ENCODE data around the gene TMEM239. TPM values are rescaled to one million over a fixed set of nuclear protein-coding genes. Genes with fewer than 3 reads are reported as not detected.
"Not testable (repeated sequence)": the region's sequence is repeated elsewhere in the genome, so short reads cannot be mapped to it uniquely, and the experiment has no call there.

TMEM239 gene
- total RNA-seq, 1 donor from 2014 or later: not detected

- Mint-ChIP-seq H3K36me3 (ENCODE audit: low read depth) (no peaks in the 10 kb centered on the region), H3K27me3 (ENCODE audit: low read depth) (peaks cover 29% of the 10 kb centered on the region), H3K4me1 (peaks cover 4% of the 10 kb centered on the region), H3K27ac (ENCODE audit: unreplicated experiment) (no peak overlapping the region), H3K9me3 (no peaks in the 10 kb centered on the region), H3K4me3 (no peak overlapping the region)
- no peak for DNase-seq (ENCODE audit: low read depth, low spot score)
- TF ChIP-seq, protein P1, sequence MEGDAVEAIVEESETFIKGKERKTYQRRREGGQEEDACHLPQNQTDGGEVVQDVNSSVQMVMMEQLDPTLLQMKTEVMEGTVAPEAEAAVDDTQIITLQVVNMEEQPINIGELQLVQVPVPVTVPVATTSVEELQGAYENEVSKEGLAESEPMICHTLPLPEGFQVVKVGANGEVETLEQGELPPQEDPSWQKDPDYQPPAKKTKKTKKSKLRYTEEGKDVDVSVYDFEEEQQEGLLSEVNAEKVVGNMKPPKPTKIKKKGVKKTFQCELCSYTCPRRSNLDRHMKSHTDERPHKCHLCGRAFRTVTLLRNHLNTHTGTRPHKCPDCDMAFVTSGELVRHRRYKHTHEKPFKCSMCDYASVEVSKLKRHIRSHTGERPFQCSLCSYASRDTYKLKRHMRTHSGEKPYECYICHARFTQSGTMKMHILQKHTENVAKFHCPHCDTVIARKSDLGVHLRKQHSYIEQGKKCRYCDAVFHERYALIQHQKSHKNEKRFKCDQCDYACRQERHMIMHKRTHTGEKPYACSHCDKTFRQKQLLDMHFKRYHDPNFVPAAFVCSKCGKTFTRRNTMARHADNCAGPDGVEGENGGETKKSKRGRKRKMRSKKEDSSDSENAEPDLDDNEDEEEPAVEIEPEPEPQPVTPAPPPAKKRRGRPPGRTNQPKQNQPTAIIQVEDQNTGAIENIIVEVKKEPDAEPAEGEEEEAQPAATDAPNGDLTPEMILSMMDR (conservative IDR thresholded peaks at IDR 0.05): no peak
Measured at GRCh38 chr20:2820896-2821869, 5.0 kb downstream of the TMEM239 start.

- no peak for DNase-seq (ENCODE audit: low read depth, low spot score)
- Mint-ChIP-seq H3K4me1 (peaks cover 4% of the 10 kb centered on the region), H3K9me3 (no peaks in the 10 kb centered on the region), H3K4me3 (no peak overlapping the region), H3K27me3 (ENCODE audit: low read depth) (peaks cover 38% of the 10 kb centered on the region), H3K27ac (ENCODE audit: unreplicated experiment) (no peak overlapping the region), H3K36me3 (ENCODE audit: low read depth) (no peaks in the 10 kb centered on the region)
- TF ChIP-seq, protein P1 (conservative IDR thresholded peaks at IDR 0.05): no peak
Measured at GRCh38 chr20:2822073-2822472, 5.9 kb downstream of the TMEM239 start.

DNA sequence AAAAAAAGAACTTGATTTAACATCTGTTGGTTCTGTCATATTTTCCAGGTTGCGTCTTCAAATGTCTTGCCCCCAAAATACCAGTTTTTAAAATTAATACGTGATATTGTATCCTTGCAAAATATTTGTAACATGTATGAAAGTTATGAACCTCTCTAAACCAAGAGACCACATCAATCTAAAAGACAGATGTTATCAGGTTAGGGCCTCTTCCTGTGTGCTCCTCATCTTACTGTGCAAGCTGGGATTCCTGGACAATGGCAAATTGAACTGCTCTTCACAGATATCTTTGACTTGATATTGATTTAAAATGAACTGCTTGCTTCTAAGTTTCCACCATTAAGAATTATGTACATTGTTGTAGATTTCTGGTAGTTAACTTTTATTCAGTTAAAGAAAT lies 9.6 kb downstream of the TMEM239 start:
- Mint-ChIP-seq H3K9me3 (no peaks in the 10 kb centered on the region), H3K4me3 (no peak overlapping the region), H3K27ac (ENCODE audit: unreplicated experiment) (no peak overlapping the region), H3K36me3 (ENCODE audit: low read depth) (no peaks in the 10 kb centered on the region), H3K27me3 (ENCODE audit: low read depth) (peaks cover 50% of the 10 kb centered on the region), H3K4me1 (no peaks in the 10 kb centered on the region)
- TF ChIP-seq, protein P1 (conservative IDR thresholded peaks at IDR 0.05): no peak
- no peak for DNase-seq (ENCODE audit: low read depth, low spot score)

GRCh38 chr20:2826655-2827054 lies 10.5 kb downstream of the TMEM239 start:
- no peaks in the 10 kb centered on the region for H3K36me3 Mint-ChIP-seq (ENCODE audit: low read depth)
- TF ChIP-seq, protein P1 (conservative IDR thresholded peaks at IDR 0.05): no peak
- DNase-seq (ENCODE audit: low read depth, low spot score): no peak
- H3K4me3 Mint-ChIP-seq: no peak overlapping the region
- H3K27me3 Mint-ChIP-seq (ENCODE audit: low read depth): peaks cover 47% of the 10 kb centered on the region
- no peak overlapping the region for H3K27ac Mint-ChIP-seq (ENCODE audit: unreplicated experiment)
- H3K4me1 Mint-ChIP-seq: peaks cover under 1% of the 10 kb centered on the region
- no peaks in the 10 kb centered on the region for H3K9me3 Mint-ChIP-seq

GRCh38 chr20:2829376-2829775 lies 13.2 kb downstream of the TMEM239 start:
- Mint-ChIP-seq H3K4me3 (no peak overlapping the region), H3K9me3 (no peaks in the 10 kb centered on the region), H3K36me3 (ENCODE audit: low read depth) (no peaks in the 10 kb centered on the region), H3K4me1 (peaks cover 4% of the 10 kb centered on the region), H3K27me3 (ENCODE audit: low read depth) (peaks cover 41% of the 10 kb centered on the region), H3K27ac (ENCODE audit: unreplicated experiment) (no peak overlapping the region)
- no peak for DNase-seq (ENCODE audit: low read depth, low spot score)
- TF ChIP-seq, protein P1 (conservative IDR thresholded peaks at IDR 0.05): no peak

- peaks cover 35% of the 10 kb centered on the region for H3K27me3 Mint-ChIP-seq (ENCODE audit: low read depth)
- H3K36me3 Mint-ChIP-seq (ENCODE audit: low read depth); H3K9me3 Mint-ChIP-seq; H3K4me3 Mint-ChIP-seq; DNase-seq (ENCODE audit: low read depth, low spot score); H3K4me1 Mint-ChIP-seq; H3K27ac Mint-ChIP-seq (ENCODE audit: unreplicated experiment): not testable (repeated sequence)
Measured at GRCh38 chr20:2831206-2831605, 15.0 kb downstream of the TMEM239 start.
